Islet precursor cell (in vitro differentiated cells): Measurements from ENCODE around the gene SYTL5.
"Not testable (repeated sequence)": the region's sequence is repeated elsewhere in the genome, so short reads cannot be mapped to it uniquely, and the experiment has no call there.

Experiments
- DNase-seq: peaks from one replicate; pipeline ENCODE4 v3.0.0-alpha.2; 2018

The SYTL5 gene

DNA sequence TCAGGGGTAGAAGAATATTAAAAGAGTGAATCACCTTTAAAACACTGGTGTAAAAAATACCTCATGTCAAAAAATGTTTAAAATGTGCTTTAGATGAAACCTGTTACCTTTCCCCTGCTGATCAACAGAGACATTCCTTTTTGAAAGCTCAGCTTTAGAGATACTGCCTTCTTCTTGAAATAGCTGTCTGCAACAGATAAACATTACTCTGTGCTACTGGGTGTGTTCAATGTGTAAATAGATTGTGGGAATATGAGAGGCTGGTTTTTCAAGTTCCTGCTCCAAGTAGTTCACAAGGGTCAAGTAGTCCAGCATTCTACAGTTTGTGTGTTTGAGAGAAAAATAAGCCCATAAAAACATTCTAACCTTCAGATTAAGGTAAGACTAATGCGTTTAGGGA is at the start of gene SYTL5:
Gene SYTL5, plus strand, starts transcription at position 263 of the 400 bp plus-strand sequence. CDS start 27,337 bp downstream, outside the sequence.
- DNase-seq: no peak

DNA sequence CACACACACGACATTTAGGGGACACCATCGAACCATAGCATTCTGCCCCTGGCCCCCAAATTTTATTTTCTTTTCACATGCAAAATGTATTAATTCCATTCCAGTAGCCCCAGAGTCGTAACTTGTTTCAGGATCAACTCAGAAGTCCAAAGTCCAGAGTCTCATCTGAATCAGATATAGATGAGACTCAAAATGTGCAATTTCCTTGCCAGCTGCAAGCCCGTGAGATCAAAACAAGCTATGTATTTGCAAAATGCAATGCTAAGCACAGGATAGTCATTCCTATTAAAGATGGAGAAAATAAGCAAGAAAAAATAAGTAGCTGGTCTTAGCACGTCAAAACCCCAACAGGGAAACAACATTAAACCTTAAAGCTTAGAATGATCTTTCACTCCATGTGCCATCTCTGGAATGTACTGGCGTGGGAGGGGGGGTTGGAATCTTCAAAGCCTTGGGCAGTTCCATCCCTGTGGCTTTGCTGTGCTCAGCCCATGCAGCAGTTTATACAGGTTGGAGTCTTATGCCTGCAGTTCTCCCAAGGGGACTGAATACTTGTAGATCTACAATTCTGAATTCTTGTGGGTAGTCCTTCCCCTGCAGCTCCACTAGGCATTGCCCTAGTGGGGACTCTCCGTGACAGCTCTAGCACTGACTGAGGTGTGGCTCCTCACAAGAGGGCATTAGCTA is 47.7 kb upstream of the SYTL5 start:
- peak; percentile 64 for DNase-seq

DNA sequence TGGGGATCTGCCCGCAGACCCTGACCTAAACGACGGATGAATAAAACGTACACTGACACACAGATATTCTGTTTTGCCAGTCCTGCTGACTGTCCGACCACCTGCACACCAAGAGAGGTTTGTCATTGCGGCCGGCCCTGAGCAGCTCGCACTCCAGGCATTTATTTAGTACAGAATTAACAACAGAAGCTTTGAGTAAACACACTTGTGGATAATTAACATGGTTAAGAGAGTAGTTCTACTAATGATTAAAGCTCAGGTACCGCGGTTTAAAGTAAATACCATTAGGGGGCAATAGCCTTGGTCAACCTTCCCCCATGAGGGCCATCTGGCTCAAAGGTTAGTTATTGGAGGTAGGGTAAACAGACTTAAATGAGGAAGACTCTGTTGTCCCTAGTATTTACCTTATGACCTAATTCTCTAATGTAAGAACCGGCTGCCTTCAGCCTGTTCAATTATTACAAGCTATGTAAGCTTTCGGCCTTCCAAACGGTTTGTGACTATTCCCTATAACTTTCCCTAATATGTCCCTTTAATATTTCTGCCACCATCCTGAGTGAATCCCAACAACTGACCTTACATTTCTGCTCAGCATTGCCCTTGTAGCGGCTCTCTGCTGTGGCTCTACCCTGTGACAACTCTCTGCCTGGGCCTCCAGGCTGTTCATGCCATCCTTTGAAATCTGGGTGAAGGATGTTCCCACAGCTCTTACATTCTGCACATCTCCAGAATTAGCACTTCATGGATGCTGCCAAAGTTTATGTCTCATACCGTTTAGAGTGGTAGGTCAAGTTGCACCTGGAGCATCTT is 46.9 kb upstream of the SYTL5 start:
- no peak for DNase-seq

DNA sequence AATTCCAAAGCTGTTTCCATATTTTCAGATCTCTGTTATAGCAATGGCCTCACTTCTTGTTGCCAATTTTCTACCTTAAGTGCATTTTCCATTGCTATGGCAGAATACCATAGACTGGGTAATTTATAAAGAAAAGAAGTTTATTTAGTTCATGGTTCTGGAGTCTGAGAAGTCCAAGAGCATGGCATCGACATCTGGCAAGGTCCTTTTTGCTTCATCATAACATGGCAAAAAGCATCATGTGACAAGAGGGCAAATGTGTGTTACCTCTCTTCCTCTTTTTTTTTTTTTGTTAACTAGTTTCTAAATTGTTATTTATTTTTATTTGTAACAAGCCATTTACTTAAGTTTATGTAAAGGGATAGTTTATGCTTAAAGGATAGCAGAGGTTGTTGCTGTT is 45.2 kb upstream of the SYTL5 start:
- no peak for DNase-seq

DNA sequence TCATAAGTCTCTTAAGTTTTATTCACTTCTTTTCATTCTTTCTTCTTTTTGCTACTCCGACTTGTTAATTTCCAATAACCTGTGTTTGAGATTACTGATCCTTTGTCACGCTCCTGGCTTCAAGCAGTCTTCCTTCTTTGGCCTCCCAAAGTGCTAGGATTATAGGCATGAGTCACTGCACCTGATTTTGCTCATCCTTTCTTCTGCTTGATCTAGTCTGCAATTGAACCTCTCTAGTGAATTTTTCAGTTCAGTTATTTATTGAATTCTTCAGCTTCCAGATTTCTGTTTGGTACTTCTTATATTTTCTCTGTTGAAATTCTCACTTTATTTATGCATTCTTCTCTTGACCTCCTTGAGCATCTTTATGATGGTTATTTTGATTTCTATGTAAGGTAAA is 38.6 kb upstream of the SYTL5 start:
- no peak for DNase-seq

DNA sequence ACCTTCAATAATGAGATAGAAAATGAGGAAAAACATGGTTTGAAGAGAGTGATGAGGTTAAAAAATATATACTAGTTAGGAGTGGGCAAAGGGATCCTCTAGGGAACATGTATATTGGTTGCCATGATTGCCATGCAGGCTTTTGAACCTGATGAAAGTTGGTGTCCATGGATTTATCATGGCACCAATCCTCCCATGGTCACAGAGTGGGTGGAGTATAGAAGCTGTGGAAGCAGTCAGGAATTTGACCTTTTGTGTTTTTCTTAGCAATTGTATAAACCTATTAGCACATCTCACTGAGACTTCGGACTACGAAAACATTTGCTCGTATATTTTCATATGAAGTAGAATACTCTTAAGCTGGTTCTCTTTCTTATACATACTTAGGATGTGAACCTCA is 30.9 kb upstream of the SYTL5 start:
- no peak for DNase-seq

DNA sequence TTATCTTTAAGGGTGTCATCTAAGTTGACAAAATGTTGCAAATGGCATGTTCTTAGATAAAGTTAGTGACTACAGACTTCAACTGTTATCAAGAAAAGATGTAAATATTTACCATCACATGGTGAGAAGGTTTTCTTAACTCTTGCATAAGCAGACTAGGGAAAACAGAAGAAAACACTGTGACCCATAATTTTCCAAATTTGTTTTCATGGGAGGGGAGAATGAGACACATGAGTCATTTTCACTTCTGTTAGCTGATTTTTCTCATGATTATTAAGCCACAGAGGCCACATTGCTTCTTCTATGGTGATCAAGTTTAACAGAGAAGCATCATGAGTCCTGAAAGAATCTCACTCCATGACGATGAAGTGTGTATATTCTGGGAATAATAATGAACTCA is 30.2 kb upstream of the SYTL5 start:
- DNase-seq: no peak

DNA sequence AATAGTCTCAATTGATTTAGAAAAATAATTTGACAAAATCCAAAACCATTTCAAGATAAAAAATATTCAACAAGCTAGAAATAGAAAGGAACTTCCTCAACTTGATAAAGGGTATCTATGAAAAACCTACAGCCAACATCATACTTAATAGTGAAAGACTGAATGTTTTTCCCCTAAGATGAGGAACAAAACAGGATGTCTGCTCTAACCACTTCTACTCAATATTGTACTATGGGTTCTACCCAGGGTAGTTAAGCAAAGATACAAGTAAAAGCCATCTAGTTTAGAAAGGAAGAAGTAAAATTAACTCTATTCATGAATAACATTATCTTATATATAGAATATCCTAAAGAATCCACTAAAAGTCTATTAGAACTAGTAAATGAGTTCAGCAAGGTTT is 21.5 kb upstream of the SYTL5 start:
- DNase-seq: no peak

DNA sequence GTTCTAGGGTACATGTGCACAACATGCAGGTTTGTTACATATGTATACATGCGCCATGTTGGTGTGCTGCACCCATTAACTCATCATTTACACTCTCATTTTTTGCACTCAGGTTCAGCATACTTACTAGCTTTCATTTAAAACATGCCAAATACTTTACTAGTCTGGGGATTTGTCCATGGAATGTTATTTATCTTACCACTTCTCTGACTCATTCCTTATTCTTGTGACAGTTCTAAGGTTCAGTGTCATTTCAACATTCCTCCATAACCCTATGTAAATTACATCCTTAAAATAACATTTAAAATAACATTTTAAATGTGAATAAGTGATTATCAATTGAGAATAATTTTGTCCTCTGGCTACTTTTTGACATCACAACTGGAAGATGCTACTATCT is 19.5 kb upstream of the SYTL5 start:
- DNase-seq: no peak

DNA sequence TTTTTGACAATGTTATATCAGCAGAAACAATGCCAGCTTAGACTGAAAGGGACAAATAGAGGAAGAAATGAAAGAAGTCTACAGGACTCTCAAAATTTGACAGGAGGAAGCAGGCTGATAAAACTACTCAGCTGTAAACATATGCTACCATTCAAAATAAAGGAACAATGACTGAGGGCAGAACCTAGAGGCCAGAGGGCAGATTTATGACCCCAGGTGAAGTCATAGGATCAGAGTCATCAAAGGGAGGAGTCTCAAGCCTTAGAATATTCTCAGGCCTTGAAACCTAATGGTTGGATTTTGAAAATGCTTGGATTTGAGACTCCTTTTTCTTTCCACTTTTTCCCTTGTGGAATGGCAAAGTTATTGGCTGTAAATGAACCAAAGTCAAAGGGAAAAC is 17.0 kb upstream of the SYTL5 start:
- DNase-seq: no peak

DNA sequence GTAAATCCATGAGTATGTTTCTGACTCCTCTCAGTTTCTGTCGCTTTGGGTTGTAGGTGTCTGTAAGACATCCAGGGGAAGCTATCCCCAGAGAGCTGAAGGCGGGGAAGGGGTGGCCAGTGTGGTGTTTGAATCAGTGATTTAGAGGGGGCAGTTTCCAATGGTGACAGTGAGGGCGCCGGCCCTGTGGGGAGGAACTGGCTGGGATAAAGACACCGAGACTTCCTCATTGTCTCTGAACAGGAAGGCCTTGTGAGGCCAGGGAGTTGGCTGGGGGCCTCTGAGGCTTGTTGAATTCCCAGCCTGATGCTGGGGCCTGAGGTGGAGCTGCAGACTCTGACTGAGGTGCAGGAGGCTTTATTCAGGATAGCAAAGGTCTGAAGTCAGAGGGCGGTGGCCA is 15.1 kb upstream of the SYTL5 start:
- not testable (repeated sequence) for DNase-seq

DNA sequence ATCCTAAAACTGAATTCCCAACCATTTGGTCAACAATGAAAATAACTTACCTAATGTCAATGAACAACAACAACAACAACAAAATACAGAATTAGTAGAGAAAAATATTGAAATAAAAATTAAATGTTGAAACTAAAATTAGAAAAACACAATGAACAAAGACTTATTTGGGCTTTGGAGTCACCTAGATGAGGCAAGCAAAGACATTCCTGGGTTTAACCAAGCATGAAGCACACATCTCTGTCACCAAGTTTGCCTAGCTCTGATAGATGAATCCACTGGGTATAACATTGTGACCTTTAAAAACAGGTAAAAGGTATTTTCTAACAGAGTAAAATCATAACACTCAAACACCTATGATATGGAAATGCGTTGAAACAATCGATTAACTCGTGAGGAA is 13.2 kb upstream of the SYTL5 start:
- no peak for DNase-seq

DNA sequence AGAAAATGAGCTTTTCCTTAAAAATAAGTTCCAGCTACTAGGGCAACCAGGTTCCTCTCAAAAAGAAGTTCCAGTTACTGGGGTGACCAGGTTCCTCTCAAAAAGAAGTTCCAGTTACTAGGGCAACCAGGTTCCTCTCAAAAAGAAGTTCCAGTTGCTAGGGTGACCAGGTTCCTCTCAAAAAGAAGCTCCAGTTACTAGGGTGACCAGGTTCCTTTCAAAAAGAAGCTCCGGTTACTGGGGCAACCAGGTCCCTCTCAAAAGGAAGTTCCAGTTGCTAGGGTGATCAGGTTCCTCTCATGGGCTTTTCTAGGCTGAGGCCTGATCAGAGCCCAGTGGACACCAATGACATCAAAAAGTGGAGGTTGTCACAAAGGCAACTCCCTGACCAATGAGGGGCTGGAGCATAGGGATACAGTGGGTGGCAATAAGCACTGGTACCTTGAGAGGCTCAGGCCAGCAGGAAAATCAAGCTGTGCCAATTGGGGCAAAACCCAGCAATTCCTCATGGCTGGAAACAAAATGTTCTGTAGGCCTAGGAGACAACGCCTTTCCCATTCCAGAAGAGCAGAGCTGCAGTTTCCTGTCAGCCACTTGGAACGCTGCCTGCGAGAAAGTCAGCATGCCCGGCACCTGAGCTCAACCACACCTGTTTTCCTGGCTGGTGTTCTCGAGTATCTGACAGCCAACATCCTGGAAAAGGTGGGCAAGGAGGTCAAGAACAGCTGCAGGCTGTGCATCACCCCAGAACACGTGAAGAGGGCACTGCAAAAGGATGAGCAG is 12.3 kb upstream of the SYTL5 start:
- no peak for DNase-seq

DNA sequence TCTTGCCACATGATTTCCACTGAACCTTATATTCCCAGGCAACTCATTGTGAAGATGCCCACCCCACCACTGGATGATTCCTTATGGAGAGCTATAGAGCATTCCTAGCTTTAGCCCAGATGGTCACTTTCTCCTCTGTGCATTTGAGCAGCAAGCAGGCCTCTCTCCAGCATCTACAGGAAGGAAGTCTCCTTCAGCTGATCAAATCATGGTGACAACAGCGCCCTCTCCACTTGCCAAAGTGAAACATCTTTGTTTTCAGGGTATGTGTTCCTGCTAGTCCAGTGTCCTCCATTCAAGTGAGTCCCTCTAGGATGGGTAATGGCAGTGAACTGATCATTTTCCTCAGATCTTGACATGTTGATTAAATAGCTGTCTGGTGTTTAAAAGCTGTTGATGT is 10.9 kb upstream of the SYTL5 start:
- DNase-seq: no peak

DNA sequence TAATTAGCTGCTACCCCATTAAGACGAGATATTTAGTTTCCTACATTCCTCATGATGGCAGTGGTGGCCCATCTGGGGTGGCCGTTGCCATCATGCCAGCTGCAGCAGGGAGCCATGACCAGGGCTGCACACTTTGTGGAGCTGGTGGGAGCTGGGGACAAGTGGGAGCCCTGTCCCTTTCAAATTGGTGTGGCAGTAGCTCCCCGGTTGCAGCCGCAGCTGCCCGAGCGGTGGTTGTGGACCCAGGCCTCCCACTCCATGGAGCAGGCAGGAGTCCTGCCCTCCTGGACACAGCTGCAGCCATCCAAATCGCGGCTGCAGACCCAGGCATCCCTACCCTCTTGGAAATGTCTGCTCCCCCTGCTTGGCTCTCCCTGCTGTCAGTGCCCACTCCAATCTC is 9.3 kb upstream of the SYTL5 start:
- DNase-seq: no peak

DNA sequence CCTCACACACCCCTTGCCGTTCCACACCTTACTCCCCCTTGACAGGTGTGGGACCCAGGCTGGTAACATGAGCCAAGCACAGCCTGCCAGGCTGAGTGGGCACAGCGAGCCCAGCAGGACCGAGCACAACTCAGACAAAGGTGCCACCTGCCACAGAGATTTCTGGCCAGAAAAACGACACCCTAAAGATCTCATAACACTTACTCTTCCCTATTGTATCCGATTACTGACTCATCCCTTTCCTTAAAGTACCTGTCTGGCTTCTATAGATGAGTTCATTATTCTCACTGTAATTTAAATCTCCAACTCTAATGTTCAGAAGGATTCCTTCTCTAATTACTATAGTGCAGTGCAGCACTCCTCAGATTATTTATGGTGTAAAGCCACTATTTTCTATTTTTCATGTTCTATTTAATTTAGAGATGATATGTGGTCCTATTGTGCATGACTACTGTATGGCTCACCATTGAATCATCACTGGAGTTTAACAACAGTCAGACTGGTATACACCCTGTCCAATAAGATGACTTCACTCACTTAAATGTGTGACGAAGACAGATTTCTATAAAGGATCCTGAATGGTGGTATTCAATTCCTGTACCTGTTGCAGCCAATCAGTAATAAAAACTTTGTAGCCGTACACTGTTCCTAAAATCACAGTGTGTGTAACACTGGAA is 7.6 kb upstream of the SYTL5 start:
- no peak for DNase-seq

DNA sequence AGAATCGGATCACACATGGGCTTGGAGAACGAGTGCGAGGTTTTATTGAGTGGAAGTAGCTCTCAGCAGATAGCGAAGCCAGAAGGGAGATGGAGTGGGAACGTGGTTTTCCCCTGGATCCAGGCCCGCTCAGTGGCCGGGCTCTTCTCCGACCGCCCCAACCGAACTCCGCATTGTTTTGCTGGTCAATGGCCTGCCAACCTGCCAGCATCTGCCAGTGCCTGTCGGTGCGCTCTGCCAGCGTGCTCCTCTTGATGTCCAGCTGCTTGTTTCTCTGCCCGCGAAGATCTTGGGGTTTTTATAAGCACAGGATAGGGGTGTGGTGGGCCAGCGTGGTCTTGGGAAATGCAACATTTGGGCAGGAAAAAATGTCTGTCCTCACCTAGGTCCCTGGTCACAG is 5.6 kb upstream of the SYTL5 start:
- DNase-seq: no peak

DNA sequence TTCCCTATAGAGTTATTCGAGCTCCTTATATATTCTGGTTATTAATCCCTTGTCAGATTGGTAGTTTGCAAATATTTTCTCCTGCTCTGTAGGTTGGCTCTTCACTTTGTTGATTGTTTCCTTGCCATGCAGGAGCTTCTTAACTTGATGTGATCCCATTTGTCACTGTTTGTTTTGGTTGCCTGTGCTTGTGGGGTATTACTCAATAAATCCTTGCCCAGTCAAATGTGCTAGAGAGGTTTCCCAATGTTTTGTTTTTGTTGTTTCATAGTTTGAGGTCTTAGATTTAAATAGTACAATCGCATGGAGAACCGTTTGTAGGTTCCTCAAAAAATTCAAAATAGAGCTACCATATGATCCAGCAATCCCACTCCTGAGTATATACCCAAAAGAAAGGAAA is 2.3 kb upstream of the SYTL5 start:
- no peak for DNase-seq

DNA sequence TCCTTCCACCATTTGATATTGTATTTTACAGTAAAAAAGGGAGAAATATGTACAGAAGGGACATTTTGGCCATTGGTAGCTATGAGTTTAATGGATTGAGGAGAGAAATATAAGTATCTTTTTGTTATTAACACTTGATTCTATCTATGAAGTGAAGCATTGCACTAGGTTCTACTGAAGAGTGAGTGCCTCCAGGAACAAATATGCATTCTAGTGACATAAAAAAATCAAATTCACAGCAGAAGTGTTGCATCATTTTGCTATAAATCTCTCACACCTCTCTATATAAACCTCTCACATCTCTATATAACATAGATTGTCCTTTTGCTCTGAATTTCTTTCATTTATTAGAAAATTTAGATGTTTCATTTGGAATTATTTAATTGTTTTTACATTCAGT is 425 bp downstream of the SYTL5 start:
- DNase-seq: no peak

DNA sequence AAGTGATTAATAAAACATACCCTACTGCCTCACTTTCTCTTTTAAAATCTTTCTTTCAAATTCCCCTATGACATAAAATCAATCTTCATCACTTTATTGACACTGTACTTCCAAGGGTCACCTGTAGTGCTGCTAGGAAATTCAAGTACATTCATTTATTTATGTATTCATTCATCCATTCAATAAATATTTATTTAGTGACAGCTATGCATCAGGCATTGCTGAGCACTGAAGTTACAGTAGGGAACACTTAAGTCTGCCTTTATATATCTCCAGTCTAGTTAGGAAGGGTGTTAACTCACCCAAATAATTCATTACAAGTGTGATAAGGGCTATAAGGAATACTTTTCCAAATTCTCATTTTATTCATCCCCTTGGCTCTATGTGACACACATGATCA is 2.3 kb downstream of the SYTL5 start:
- no peak for DNase-seq

DNA sequence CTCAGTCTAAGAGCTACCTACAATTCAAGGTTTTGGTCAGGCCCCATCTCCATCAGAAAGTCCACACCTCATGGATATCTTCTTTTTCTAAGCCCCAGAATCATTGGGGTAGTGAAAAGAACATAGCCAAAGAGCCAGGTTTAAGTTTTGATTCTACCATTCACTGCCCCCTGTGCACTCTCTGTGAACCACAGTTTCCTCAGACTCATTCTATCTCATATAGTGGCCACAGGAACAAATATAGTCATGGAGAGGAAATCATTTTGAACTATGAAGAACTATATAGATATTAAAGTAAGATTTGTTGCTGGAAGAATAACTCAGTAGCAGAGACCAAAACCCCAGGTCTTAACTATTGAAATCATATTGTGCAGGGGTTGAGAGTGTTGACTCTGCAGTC is 3.3 kb downstream of the SYTL5 start:
- no peak for DNase-seq

DNA sequence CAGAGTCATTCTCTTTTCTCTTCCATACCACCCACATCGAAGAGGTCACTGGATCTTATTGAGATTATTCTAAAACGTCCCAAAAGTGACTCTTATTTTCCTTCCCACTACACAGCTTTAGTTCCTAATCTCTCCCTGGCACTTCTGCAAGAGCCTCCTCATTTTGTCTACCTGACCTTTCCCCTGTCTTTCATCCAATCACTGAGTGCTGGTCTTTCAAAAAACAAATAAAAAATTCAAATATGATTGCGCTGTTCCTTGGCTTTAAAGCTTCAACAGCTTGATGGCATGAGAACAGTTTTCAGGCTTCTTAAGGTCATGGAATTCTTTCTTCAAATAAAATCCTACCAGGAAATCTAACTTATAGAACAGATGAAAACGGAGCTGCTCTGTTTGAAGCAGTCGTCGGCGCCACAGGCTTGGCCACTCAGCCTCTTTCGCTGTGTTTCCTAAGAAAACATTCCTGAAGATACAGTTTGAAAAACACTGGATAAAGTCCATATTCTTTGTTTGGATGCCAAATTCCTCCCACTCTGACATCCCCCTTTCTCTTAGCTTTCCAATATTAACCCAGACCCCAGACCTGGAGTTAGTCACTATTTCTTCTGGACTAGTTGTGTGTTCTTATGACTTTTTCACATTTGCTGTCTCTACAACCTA is 12.5 kb downstream of the SYTL5 start:
- no peak for DNase-seq

DNA sequence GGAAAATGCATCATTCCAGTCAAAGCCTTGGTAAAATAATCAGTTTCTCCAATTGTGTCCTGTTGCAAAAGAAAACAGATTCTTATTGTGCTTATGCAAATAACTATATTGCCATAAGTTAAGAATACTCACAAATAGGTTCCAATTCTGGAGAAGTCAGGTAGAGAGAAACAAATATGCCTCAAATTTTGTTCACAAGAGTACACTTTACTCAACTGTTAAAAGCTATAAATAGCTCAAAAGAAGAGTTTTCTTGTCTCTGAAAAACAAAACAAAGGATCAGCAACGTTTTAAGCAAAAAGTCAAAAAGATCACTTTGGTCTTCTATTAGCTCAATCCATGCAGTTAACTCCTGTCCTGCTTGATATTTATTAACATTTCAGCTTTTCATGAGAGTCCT is 21.9 kb downstream of the SYTL5 start:
- no peak for DNase-seq
